Spleen (tissue), 7 donors: ENCODE results near the gene CYLD.

Experiments used
- CTCF ChIP-seq, 11 experiments: fragments of 200-600 bp in 7 of 11; fragments of 450-650 bp in 4 of 11; sonication (generic) in 4 of 11; IDR thresholded peaks in 8 of 11; conservative IDR thresholded peaks in 3 of 11; 1 replicate in 7 of 11; 2 replicates in 4 of 11; pipeline versions ENCODE4 v1.4.0 to v1.8.0; 2016 to 2021; ENCODE audit warnings: antibody characterized with exemption in 11 of 11, inconsistent platforms in 4 of 11, mild to moderate bottlenecking in 1 of 11
- POLR2A ChIP-seq, 3 donors: fragments of 450-650 bp; IDR thresholded peaks; one replicate each; pipeline ENCODE4 v1.5.1; 2017; ENCODE audit warnings: antibody characterized with exemption in 3 of 3, mild to moderate bottlenecking in 1 of 3
- donor health status: DM: no; HTN: no; CAD: no; lungs with moderate emphysema.
- donor health status: DM: no; HTN: no; CAD: no.
- donor health status: DM: no; HTN: no; CAD: no.

- TF ChIP-seq CTCF (IDR thresholded peaks at IDR 0.05 in 8 of 11, conservative IDR thresholded peaks at IDR 0.05 in 3 of 11) (no peak), POLR2A (IDR thresholded peaks at IDR 0.05) (no peak)
These were observed 79.7 kb downstream of the CYLD start for GRCh38 chr16:50821586-50821985.
